Transverse colon (tissue), 4 donors: ENCODE results near the gene TNNT2.

Experiments used
- EP300 ChIP-seq: sonication (generic); formaldehyde crosslinking; IDR thresholded peaks from one replicate; pipeline ENCODE4 v1.6.1; 2017; ENCODE audit warnings: antibody characterized with exemption, low read depth
- POLR2A ChIP-seq: fragments of 450-650 bp; IDR thresholded peaks from one replicate; pipeline ENCODE4 v1.6.1; 2016; ENCODE audit warnings: antibody characterized with exemption, mild to moderate bottlenecking, moderate library complexity
- POLR2AphosphoS5 ChIP-seq, 3 donors: sonication (generic); formaldehyde crosslinking; IDR thresholded peaks; one replicate each; pipeline ENCODE4 v1.6.1; 2016; ENCODE audit warnings: antibody characterized with exemption in 3 of 3
- TF ChIP-seq, protein P1 (sequence below), 5 experiments: fragments of 200-600 bp in 3 of 5; fragments of 450-650 bp in 2 of 5; sonication (generic) in 3 of 5; IDR thresholded peaks; 1 replicate in 2 of 5; 2 replicates in 3 of 5; pipeline ENCODE4 v1.5.1; 2016 to 2017; ENCODE audit warnings: antibody characterized with exemption in 5 of 5, inconsistent platforms in 3 of 5, mild to moderate bottlenecking in 2 of 5, moderate library complexity in 1 of 5

DNA sequence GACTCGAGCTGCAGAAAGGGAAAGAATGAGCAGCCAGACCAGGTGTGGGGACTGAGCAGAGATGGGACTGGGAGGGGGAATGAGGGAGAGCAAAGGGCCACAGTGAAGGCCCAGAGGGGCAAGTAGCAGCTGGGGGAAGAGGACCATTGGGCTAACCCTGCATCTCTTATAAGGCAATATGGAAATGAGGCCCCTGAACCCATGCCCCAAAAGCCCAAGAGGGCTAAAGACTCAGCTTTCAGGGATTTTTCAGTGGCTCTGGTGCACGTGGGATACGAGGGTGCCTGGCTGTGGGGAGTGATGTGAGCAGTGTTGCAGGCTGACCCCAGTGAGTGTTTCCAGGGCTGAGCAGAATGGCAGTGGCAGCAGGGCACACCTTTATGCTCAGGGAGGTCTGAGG is 44.5 kb upstream of the TNNT2 start:
- TF ChIP-seq, protein P1, sequence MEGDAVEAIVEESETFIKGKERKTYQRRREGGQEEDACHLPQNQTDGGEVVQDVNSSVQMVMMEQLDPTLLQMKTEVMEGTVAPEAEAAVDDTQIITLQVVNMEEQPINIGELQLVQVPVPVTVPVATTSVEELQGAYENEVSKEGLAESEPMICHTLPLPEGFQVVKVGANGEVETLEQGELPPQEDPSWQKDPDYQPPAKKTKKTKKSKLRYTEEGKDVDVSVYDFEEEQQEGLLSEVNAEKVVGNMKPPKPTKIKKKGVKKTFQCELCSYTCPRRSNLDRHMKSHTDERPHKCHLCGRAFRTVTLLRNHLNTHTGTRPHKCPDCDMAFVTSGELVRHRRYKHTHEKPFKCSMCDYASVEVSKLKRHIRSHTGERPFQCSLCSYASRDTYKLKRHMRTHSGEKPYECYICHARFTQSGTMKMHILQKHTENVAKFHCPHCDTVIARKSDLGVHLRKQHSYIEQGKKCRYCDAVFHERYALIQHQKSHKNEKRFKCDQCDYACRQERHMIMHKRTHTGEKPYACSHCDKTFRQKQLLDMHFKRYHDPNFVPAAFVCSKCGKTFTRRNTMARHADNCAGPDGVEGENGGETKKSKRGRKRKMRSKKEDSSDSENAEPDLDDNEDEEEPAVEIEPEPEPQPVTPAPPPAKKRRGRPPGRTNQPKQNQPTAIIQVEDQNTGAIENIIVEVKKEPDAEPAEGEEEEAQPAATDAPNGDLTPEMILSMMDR (IDR thresholded peaks at IDR 0.05), result no peak
- TF ChIP-seq POLR2A (no peak), POLR2AphosphoS5 (IDR thresholded peaks at IDR 0.05) (no peak), EP300 (no peak)
